ENCODE data around the gene NTF4.

DNA sequence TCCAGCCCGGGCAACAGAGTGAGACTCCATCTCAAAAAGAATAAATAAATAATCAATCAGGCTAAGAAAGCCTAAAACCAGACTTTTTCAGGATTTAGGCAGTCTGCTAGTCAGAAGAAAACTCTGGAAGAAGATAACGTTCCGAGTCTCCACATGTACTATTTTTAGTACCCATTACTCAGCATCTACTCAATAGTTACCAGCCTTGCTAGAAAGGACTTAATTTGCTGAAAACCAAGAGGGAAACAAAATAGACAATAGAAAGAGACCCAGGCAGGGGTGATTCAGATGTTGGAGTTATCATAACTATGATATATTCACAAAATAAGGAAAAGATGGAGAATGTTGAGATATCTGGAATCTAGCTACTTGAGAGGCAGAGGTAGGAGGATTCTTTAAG lies 45.9 kb upstream of the NTF4 start:
- TF ChIP-seq POLR2AphosphoS5 (IDR thresholded peaks at IDR 0.05; ENCODE audit: borderline replicate concordance, low read depth, low read length) = no peak
- TF ChIP-seq EZH2 (IDR thresholded peaks at IDR 0.05) = no peak
